Measurements from ENCODE around the gene AFF4. TPM values are rescaled to one million over a fixed set of nuclear protein-coding genes. Genes with fewer than 3 reads are reported as not detected.

The AFF4 gene
- polyA plus RNA-seq, 1 donor from 2014 or later, result 60.6 TPM

DNA sequence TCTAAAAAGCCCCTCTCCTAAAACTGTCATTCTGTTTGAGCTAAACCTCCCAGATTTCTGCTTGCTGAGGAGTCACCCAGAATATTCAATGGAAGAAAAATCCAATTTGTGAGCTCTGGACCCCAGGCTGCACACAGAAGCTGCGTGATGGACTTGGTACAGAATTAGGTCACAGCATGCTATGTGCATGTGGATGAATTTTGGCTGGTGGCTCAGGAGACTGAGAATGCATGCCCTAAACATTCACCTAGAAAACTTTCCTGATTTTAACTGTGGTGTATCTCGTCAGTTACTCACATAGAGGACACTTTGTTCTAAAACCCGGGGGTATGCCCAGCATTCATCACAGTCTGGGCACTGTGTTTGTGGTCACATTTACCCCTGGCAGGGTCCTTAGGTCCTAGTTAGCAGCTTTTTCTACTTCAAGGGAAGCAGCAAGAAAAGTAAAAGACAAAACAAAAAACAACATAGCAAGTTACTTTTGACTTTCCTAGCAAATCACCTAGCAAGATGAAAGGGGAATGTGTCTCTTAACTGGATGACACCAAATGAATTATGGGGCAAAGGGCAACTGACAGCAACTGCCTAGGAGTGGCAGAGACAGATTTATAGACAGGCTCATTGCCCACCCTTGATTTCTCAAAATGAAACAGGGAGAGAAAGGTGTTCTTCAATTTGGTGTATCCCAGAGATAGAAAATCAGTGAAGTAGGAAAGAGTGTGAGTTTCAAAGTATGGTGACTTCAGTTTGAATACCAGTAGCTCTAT, 124.7 kb downstream of the AFF4 start:
- Histone ChIP-seq H3F3A (ENCODE audit: insufficient read depth, low read length, poor library complexity, severe bottlenecking) (no peaks in the 10 kb centered on the region), H4K20me1 (ENCODE audit: insufficient read depth) (no peaks in the 10 kb centered on the region), H3K4me3 (ENCODE audit: low read length) (no peak overlapping the region), H3K79me2 (replicated peaks; ENCODE audit: insufficient read depth, low read length) (no peaks in the 10 kb centered on the region), H3K9me2 (ENCODE audit: insufficient read depth, low read length) (no peaks in the 10 kb centered on the region), H3K36me3 (ENCODE audit: insufficient read depth, low read length) (no peaks in the 10 kb centered on the region), H3K9ac (ENCODE audit: low read length) (no peak overlapping the region), H3K27ac (ENCODE audit: low read length) (no peak overlapping the region), H2AFZ (ENCODE audit: low read depth, low read length) (no peak overlapping the region), H3K9me3 (ENCODE audit: low read length) (no peaks in the 10 kb centered on the region), H3K27me3 (ENCODE audit: insufficient read depth, low read depth, low read length) (no peaks in the 10 kb centered on the region), H3K4me2 (ENCODE audit: low read length) (no peak overlapping the region)
- TF ChIP-seq, protein P1, sequence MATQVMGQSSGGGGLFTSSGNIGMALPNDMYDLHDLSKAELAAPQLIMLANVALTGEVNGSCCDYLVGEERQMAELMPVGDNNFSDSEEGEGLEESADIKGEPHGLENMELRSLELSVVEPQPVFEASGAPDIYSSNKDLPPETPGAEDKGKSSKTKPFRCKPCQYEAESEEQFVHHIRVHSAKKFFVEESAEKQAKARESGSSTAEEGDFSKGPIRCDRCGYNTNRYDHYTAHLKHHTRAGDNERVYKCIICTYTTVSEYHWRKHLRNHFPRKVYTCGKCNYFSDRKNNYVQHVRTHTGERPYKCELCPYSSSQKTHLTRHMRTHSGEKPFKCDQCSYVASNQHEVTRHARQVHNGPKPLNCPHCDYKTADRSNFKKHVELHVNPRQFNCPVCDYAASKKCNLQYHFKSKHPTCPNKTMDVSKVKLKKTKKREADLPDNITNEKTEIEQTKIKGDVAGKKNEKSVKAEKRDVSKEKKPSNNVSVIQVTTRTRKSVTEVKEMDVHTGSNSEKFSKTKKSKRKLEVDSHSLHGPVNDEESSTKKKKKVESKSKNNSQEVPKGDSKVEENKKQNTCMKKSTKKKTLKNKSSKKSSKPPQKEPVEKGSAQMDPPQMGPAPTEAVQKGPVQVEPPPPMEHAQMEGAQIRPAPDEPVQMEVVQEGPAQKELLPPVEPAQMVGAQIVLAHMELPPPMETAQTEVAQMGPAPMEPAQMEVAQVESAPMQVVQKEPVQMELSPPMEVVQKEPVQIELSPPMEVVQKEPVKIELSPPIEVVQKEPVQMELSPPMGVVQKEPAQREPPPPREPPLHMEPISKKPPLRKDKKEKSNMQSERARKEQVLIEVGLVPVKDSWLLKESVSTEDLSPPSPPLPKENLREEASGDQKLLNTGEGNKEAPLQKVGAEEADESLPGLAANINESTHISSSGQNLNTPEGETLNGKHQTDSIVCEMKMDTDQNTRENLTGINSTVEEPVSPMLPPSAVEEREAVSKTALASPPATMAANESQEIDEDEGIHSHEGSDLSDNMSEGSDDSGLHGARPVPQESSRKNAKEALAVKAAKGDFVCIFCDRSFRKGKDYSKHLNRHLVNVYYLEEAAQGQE (IDR thresholded peaks at IDR 0.05; ENCODE audit: borderline replicate concordance), result no peak
- no peak for TF ChIP-seq TAF1 (IDR thresholded peaks at IDR 0.05; ENCODE audit: low read depth)
- TF ChIP-seq MXI1 (conservative IDR thresholded peaks at IDR 0.05; ENCODE audit: poor library complexity, severe bottlenecking), result no peak
- TF ChIP-seq EP300 (conservative IDR thresholded peaks at IDR 0.05; ENCODE audit: poor library complexity, severe bottlenecking), result no peak
- no peak for TF ChIP-seq EZH2 (IDR thresholded peaks at IDR 0.05; ENCODE audit: borderline replicate concordance, insufficient read depth, low read length, poor library complexity, severe bottlenecking)
- TF ChIP-seq POLR2AphosphoS5 (IDR thresholded peaks at IDR 0.05), result no peak
- no peak for TF ChIP-seq SMC3 (conservative IDR thresholded peaks at IDR 0.05; ENCODE audit: poor library complexity)

DNA sequence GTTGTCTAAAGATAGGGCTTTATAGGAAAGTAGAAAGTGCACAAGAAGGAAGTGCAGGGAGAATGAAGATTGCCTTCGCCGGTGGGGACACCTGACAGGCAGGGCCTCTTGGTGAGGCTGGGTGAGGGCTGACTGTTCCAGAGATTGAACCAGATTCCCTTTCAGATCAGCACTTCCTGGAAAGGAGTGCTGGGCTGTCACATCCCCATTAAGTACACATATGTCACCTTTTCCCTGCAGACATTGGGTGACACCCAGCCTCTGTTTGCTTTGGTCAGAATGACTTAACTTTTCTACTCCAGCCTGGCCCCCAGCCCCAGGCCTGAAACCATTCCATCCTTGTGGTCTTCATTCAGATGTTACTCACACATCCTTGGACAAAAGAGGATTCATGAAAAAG, 125.6 kb downstream of the AFF4 start:
- no peak for TF ChIP-seq SMC3 (conservative IDR thresholded peaks at IDR 0.05; ENCODE audit: poor library complexity)
- TF ChIP-seq RAD21 (conservative IDR thresholded peaks at IDR 0.05), result no peak
- TF ChIP-seq, protein P2, sequence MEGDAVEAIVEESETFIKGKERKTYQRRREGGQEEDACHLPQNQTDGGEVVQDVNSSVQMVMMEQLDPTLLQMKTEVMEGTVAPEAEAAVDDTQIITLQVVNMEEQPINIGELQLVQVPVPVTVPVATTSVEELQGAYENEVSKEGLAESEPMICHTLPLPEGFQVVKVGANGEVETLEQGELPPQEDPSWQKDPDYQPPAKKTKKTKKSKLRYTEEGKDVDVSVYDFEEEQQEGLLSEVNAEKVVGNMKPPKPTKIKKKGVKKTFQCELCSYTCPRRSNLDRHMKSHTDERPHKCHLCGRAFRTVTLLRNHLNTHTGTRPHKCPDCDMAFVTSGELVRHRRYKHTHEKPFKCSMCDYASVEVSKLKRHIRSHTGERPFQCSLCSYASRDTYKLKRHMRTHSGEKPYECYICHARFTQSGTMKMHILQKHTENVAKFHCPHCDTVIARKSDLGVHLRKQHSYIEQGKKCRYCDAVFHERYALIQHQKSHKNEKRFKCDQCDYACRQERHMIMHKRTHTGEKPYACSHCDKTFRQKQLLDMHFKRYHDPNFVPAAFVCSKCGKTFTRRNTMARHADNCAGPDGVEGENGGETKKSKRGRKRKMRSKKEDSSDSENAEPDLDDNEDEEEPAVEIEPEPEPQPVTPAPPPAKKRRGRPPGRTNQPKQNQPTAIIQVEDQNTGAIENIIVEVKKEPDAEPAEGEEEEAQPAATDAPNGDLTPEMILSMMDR (IDR thresholded peaks at IDR 0.05; ENCODE audit: poor library complexity, severe bottlenecking), result no peak
- no peak for TF ChIP-seq EZH2 (IDR thresholded peaks at IDR 0.05; ENCODE audit: borderline replicate concordance, insufficient read depth, low read length, poor library complexity, severe bottlenecking)
- TF ChIP-seq MXI1 (conservative IDR thresholded peaks at IDR 0.05; ENCODE audit: poor library complexity, severe bottlenecking), result no peak
- no peaks in the 10 kb centered on the region for H3K9me3 ChIP-seq (ENCODE audit: low read length)
- H3F3A ChIP-seq (ENCODE audit: insufficient read depth, low read length, poor library complexity, severe bottlenecking), result no peaks in the 10 kb centered on the region
- H3K27ac ChIP-seq (ENCODE audit: low read length), result no peak overlapping the region
- H3K36me3 ChIP-seq (ENCODE audit: insufficient read depth, low read length), result no peaks in the 10 kb centered on the region
- H3K4me2 ChIP-seq (ENCODE audit: low read length), result no peak overlapping the region
- no peak overlapping the region for H3K4me3 ChIP-seq (ENCODE audit: low read length)
- H2AFZ ChIP-seq (ENCODE audit: low read depth, low read length), result no peak overlapping the region
- H3K9me2 ChIP-seq (ENCODE audit: insufficient read depth, low read length), result no peaks in the 10 kb centered on the region
- H3K27me3 ChIP-seq (ENCODE audit: insufficient read depth, low read depth, low read length), result no peaks in the 10 kb centered on the region
- no peaks in the 10 kb centered on the region for H3K79me2 ChIP-seq (replicated peaks; ENCODE audit: insufficient read depth, low read length)
- no peaks in the 10 kb centered on the region for H4K20me1 ChIP-seq (ENCODE audit: insufficient read depth)
- H3K9ac ChIP-seq (ENCODE audit: low read length), result no peak overlapping the region

Measured in neural cell (in vitro differentiated cells).